Measurements from ENCODE around the gene DMAP1. TPM values are rescaled to one million over a fixed set of nuclear protein-coding genes. Genes with fewer than 3 reads are reported as not detected.

Gene DMAP1
- total and polyA plus RNA-seq, 2 experiments from 2014 or later = 28.8 to 61.8 TPM

- H3K9me3 ChIP-seq (ENCODE audit: low read depth) = no peaks in the 10 kb centered on the region
- TF ChIP-seq CTCF (IDR thresholded peaks at IDR 0.05; ENCODE audit: poor library complexity) (no peak), EZH2phosphoT487 (IDR thresholded peaks at IDR 0.05; ENCODE audit: low read depth, severe bottlenecking, unreplicated experiment) (no peak), EZH2 (IDR thresholded peaks at IDR 0.05; ENCODE audit: borderline replicate concordance) (no peak)
- no peak overlapping the region for H3K27ac ChIP-seq
- H3K4me1 ChIP-seq (ENCODE audit: insufficient read depth) = peaks cover 9% of the 10 kb centered on the region
- H3K27me3 ChIP-seq = no peaks in the 10 kb centered on the region
- H3K9me2 ChIP-seq (replicated peaks; ENCODE audit: insufficient read depth) = no peaks in the 10 kb centered on the region
- 96% methylated on average over 11 of the region's 11 CpGs for WGBS (ENCODE audit: low lambda C conversion rate, missing lambda C conversion rate)
- H2AFZ ChIP-seq = no peak overlapping the region
- no peaks in the 10 kb centered on the region for H4K20me1 ChIP-seq (ENCODE audit: insufficient read depth, poor library complexity, severe bottlenecking)
- no peak for DNase-seq (ENCODE audit: low spot score)
- H3K36me3 ChIP-seq (replicated peaks; ENCODE audit: insufficient read depth, low read depth) = no peaks in the 10 kb centered on the region
- no peak overlapping the region for H3K4me2 ChIP-seq
- no peaks in the 10 kb centered on the region for H3K79me2 ChIP-seq
- no peak overlapping the region for H3K4me3 ChIP-seq
These were observed 9.9 kb downstream of the DMAP1 start for GRCh38 chr1:44223187-44223610.

GRCh38 chr1:44225761-44226160 is 12.5 kb downstream of the DMAP1 start:
- H3K79me2 ChIP-seq = no peaks in the 10 kb centered on the region
- H2AFZ ChIP-seq = no peak overlapping the region
- WGBS (ENCODE audit: low lambda C conversion rate, missing lambda C conversion rate) = 98% methylated on average over 2 of the region's 2 CpGs
- no peaks in the 10 kb centered on the region for H4K20me1 ChIP-seq (ENCODE audit: insufficient read depth, poor library complexity, severe bottlenecking)
- no peaks in the 10 kb centered on the region for H3K9me2 ChIP-seq (replicated peaks; ENCODE audit: insufficient read depth)
- H3K27ac ChIP-seq = no peak overlapping the region
- TF ChIP-seq CTCF (IDR thresholded peaks at IDR 0.05; ENCODE audit: poor library complexity) (no peak), EZH2phosphoT487 (IDR thresholded peaks at IDR 0.05; ENCODE audit: low read depth, severe bottlenecking, unreplicated experiment) (no peak), EZH2 (IDR thresholded peaks at IDR 0.05; ENCODE audit: borderline replicate concordance) (no peak)
- no peaks in the 10 kb centered on the region for H3K4me1 ChIP-seq (ENCODE audit: insufficient read depth)
- no peaks in the 10 kb centered on the region for H3K36me3 ChIP-seq (replicated peaks; ENCODE audit: insufficient read depth, low read depth)
- no peak for DNase-seq (ENCODE audit: low spot score)
- H3K4me3 ChIP-seq = no peak overlapping the region
- H3K4me2 ChIP-seq = no peak overlapping the region
- no peaks in the 10 kb centered on the region for H3K9me3 ChIP-seq (ENCODE audit: low read depth)
- H3K27me3 ChIP-seq = no peaks in the 10 kb centered on the region

GRCh38 chr1:44227211-44227610 is 13.9 kb downstream of the DMAP1 start:
- TF ChIP-seq CTCF (IDR thresholded peaks at IDR 0.05; ENCODE audit: poor library complexity) = no peak
- 89% methylated on average over 1 of the region's 1 CpG for WGBS (ENCODE audit: low lambda C conversion rate, missing lambda C conversion rate)
- no peak overlapping the region for H3K27ac ChIP-seq

GRCh38 chr1:44228218-44228617 is 14.9 kb downstream of the DMAP1 start:
- Histone ChIP-seq H3K36me3 (replicated peaks; ENCODE audit: insufficient read depth, low read depth) (no peaks in the 10 kb centered on the region), H2AFZ (no peak overlapping the region), H3K9me2 (replicated peaks; ENCODE audit: insufficient read depth) (no peaks in the 10 kb centered on the region), H3K27me3 (no peaks in the 10 kb centered on the region), H3K4me3 (no peak overlapping the region), H3K79me2 (no peaks in the 10 kb centered on the region), H3K27ac (no peak overlapping the region), H3K4me1 (ENCODE audit: insufficient read depth) (no peaks in the 10 kb centered on the region), H3K9me3 (ENCODE audit: low read depth) (no peaks in the 10 kb centered on the region), H4K20me1 (ENCODE audit: insufficient read depth, poor library complexity, severe bottlenecking) (no peaks in the 10 kb centered on the region), H3K4me2 (no peak overlapping the region)
- WGBS (ENCODE audit: low lambda C conversion rate, missing lambda C conversion rate) = 97% methylated on average over 13 of the region's 13 CpGs
- no peak for DNase-seq (ENCODE audit: low spot score)
- no peak for TF ChIP-seq EZH2phosphoT487 (IDR thresholded peaks at IDR 0.05; ENCODE audit: low read depth, severe bottlenecking, unreplicated experiment)
- TF ChIP-seq CTCF (IDR thresholded peaks at IDR 0.05; ENCODE audit: poor library complexity) = no peak
- TF ChIP-seq EZH2 (IDR thresholded peaks at IDR 0.05; ENCODE audit: borderline replicate concordance) = no peak

More at GRCh38 chr1:44227211-44227610, 13.9 kb downstream of the DMAP1 start:
- Histone ChIP-seq H3K4me2 (no peak overlapping the region), H4K20me1 (ENCODE audit: insufficient read depth, poor library complexity, severe bottlenecking) (no peaks in the 10 kb centered on the region), H3K9me3 (ENCODE audit: low read depth) (no peaks in the 10 kb centered on the region), H2AFZ (no peak overlapping the region), H3K79me2 (no peaks in the 10 kb centered on the region), H3K4me3 (no peak overlapping the region), H3K4me1 (ENCODE audit: insufficient read depth) (no peaks in the 10 kb centered on the region), H3K36me3 (replicated peaks; ENCODE audit: insufficient read depth, low read depth) (no peaks in the 10 kb centered on the region), H3K9me2 (replicated peaks; ENCODE audit: insufficient read depth) (no peaks in the 10 kb centered on the region), H3K27me3 (no peaks in the 10 kb centered on the region)
- no peak for DNase-seq (ENCODE audit: low spot score)
